Psoas muscle (tissue), 8 donors: ENCODE measurements around the gene IL36G. TPM values are rescaled to one million over a fixed set of nuclear protein-coding genes. Genes with fewer than 3 reads are reported as not detected.

Experiments used
- ATAC-seq, 4 donors: fragments of 200-7000 bp; cut with Tn5 transposase; one replicate each; pipeline ENCODE4 v1.9.1; 2020; ENCODE audit warnings: moderate library complexity in 3 of 4, mild to moderate bottlenecking in 2 of 4
- DNase-seq, 2 donors: peaks; one replicate each; pipeline ENCODE4 v3.0.0-alpha.2; 2020
- H3K27ac ChIP-seq: fragments of 200-600 bp; one replicate; pipeline ENCODE4 v1.8.0; 2022
- H3K27me3 ChIP-seq, 3 donors: fragments of 200-600 bp in 1 of 3; one replicate each; pipeline versions ENCODE4 v1.6.1 to v1.8.0; 2013 to 2022; ENCODE audit warnings: low read length in 2 of 3, mild to moderate bottlenecking in 2 of 3, moderate library complexity in 1 of 3; ENCODE audit not compliant: insufficient read depth in 3 of 3
- H3K36me3 ChIP-seq, 2 donors: fragments of 200-600 bp in 1 of 2; one replicate each; pipeline versions ENCODE4 v1.6.1 to v1.8.0; 2013 to 2022; ENCODE audit warnings: low read depth in 1 of 2, mild to moderate bottlenecking in 1 of 2, moderate library complexity in 1 of 2; ENCODE audit not compliant: insufficient read depth in 1 of 2
- H3K4me1 ChIP-seq: fragments of 200-600 bp; one replicate; pipeline ENCODE4 v1.8.0; 2022
- H3K4me3 ChIP-seq: fragments of 200-600 bp; one replicate; pipeline ENCODE4 v1.8.0; 2022; ENCODE audit warnings: mild to moderate bottlenecking
- H3K9me3 ChIP-seq: fragments of 200-600 bp; one replicate; pipeline ENCODE4 v1.8.0; 2022
- CTCF ChIP-seq: fragments of 200-600 bp; IDR thresholded peaks from one replicate; pipeline ENCODE4 v1.8.0; 2022; ENCODE audit warnings: antibody characterized with exemption
- whole genome bisulfite sequencing, 3 donors: extraction: QIAGEN DNeasy Blood & Tissue Kit; methylation state at CpG; one replicate each; pipeline versions ENCODE4 v1.1.6 to v1.1.7; 2013; 5-methylcytosine and 5-hydroxymethylcytosine counted together
- intact Hi-C, 2 donors: fragments of 100-400 bp; cut with DNase I; formaldehyde crosslinking; loops; one replicate each; pipeline versions ENCODE4 v1.11.0 to v1.14.2; 2022
- polyA plus RNA-seq, 3 donors: library from polyadenylated mRNA; stranded (reverse); fragments of 200-250 nt; gene quantifications; one replicate each; pipeline ENCODE4 v1.2.3, GENCODE V29; 2013
- total RNA-seq, 4 donors: library from RNA; stranded (reverse); fragmentation: NEBNext Ultra II Directional in 2 of 4; extraction: Animal tissue kit (Norgen Biotek cat#: 25700) in 2 of 4; gene quantifications; one replicate each; pipeline versions ENCODE4 v1.2.1 to v1.2.4, GENCODE V29; 2021 to 2023
- donor health status: healthy with polysubstance abuse.
- donor health status: DM: no; HTN: no; CAD: no; lungs with moderate emphysema.
- donor health status: Bipolar disorder and iron deficiency.
- donor health status: healthy.
- donor health status: DM: yes; HTN: yes; CAD: no.
- donor health status: DM: no; HTN: no; CAD: no.
- donor health status: DM: no; HTN: no; CAD: no.
- donor health status: DM: yes; HTN: yes; CAD: no.

IL36G gene
- total and polyA plus RNA-seq, 7 donors = not detected

DNA sequence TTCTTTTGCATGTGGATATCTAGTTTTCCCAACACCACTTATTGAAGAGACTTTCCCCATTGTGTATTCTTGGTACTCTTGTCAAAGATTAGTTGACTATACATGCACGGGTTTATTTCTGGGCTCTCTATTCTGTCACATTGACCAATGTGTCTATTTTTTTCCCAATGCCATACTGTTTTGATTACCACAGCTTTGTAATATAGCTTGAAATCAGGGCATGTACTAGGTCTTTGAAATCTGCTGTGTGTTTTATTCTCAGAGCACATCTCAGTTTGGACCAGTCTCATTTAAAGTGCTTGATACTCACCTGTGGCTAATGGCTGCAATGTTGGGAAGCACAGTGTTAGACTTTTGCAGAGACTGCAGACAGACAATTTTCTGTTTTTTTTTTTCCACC lies 32.8 kb upstream of the IL36G start:
- no peak for DNase-seq
- peaks cover 0 to 3% (median 0%) of the 10 kb centered on the region in 3 donors for H3K27me3 ChIP-seq
- H3K27ac ChIP-seq = no peak overlapping the region
- H3K4me1 ChIP-seq = no peaks in the 10 kb centered on the region
- no peak for TF ChIP-seq CTCF
- H3K9me3 ChIP-seq = peaks cover 23% of the 10 kb centered on the region
- no peak overlapping the region for H3K4me3 ChIP-seq
- no peak for ATAC-seq
- H3K36me3 ChIP-seq = no peaks in the 10 kb centered on the region
- 87 to 94% (median 89%) methylated on average over 1 of the region's 1 CpG for WGBS, 3 donors
- intact Hi-C loops = loop anchor here in 1 of 2 donors (5.0 kb wide), 1 partner anchor 198 kb away; no protein-coding TSS in a partner anchor

- intact Hi-C loops = no loop called here
- WGBS, 3 donors = 34 to 40% (median 37%) methylated on average over 2 of the region's 2 CpGs
- no peak for ATAC-seq
- Histone ChIP-seq H3K36me3 (no peaks in the 10 kb centered on the region), H3K27ac (no peak overlapping the region), H3K27me3 (peaks cover 0 to 3% (median 0%) of the 10 kb centered on the region in 3 donors), H3K4me3 (no peak overlapping the region), H3K9me3 (peaks cover 23% of the 10 kb centered on the region), H3K4me1 (no peaks in the 10 kb centered on the region)
- DNase-seq = no peak
- TF ChIP-seq CTCF = no peak
Measured at GRCh38 chr2:112946086-112946485, 31.7 kb upstream of the IL36G start.

DNA sequence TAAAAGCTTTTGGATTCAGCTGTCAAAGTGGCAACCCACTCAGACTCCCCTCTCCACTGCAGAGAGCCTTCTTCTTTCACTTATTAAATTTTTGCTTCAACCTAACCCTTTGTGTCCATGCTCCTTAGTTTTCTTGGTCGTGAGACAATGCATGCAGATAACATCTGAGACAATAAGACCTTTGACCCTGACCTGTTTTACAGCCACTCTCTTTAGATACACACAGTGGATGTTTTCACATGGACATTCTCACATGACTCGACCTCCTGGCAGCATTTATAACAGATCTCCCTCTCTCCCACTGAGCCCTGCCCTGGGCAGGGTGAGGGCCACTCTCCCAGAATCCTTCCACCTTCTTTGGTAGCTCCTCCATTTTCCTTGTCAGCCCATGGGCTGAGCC lies 30.4 kb upstream of the IL36G start:
- Histone ChIP-seq H3K36me3 (no peaks in the 10 kb centered on the region), H3K27me3 (peaks cover 0 to 4% (median 3%) of the 10 kb centered on the region in 3 donors), H3K4me3 (no peak overlapping the region), H3K4me1 (no peaks in the 10 kb centered on the region), H3K27ac (no peak overlapping the region), H3K9me3 (peaks cover 23% of the 10 kb centered on the region)
- TF ChIP-seq CTCF = no peak
- ATAC-seq = no peak
- DNase-seq = no peak
- 17 to 20% (median 17%) methylated on average over 2 of the region's 2 CpGs for WGBS, 3 donors
- intact Hi-C loops = no loop called here

GRCh38 chr2:112949456-112949855 lies 28.4 kb upstream of the IL36G start:
- H3K4me3 ChIP-seq = no peak overlapping the region
- ATAC-seq = no peak
- intact Hi-C loops = no loop called here
- no peaks in the 10 kb centered on the region for H3K36me3 ChIP-seq
- no peaks in the 10 kb centered on the region for H3K4me1 ChIP-seq
- no peak for TF ChIP-seq CTCF
- peaks cover 22% of the 10 kb centered on the region for H3K9me3 ChIP-seq
- 78 to 86% (median 80%) methylated on average over 8 of the region's 8 CpGs for WGBS, 3 donors
- no peak overlapping the region for H3K27ac ChIP-seq
- peaks cover 0 to 4% (median 3%) of the 10 kb centered on the region in 3 donors for H3K27me3 ChIP-seq
- no peak for DNase-seq

DNA sequence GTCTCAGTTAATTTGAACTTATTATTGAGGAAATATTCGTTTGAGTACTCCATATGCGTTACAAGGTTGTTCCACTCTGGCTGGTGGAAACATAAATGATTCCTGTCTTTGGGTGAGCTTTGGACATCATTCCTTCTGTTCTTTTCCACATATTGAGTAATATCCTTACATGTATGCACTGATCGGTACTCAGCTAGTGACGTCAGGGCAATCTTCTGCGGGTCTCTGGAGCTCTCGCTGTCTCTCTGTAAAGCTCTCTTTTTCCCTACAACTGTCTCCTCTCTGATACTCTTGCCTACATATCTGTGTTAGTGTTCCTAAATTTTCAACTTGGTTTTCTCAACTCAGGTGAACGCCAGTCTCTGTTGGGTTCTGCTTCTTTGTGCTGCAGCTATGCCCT lies 23.4 kb upstream of the IL36G start:
- no peak for DNase-seq
- intact Hi-C loops = loop anchor here in 1 of 2 donors (10.0 kb wide), 1 partner anchor 350 kb away; no protein-coding TSS in a partner anchor
- 83 to 88% (median 85%) methylated on average over 7 of the region's 7 CpGs for WGBS, 3 donors

More for the DNA sequence above, 23.4 kb upstream of the IL36G start:
- Histone ChIP-seq H3K27ac (no peak overlapping the region), H3K4me3 (no peak overlapping the region), H3K4me1 (no peaks in the 10 kb centered on the region), H3K27me3 (peaks cover 0 to 6% (median 4%) of the 10 kb centered on the region in 3 donors), H3K9me3 (no peaks in the 10 kb centered on the region), H3K36me3 (no peaks in the 10 kb centered on the region)
- ATAC-seq = no peak
- TF ChIP-seq CTCF = no peak
